GM23248 (cell line): Measurements from ENCODE around the gene TAAR5.

Source experiments
- EZH2 ChIP-seq: fragments of 200-600 bp; sonication (generic); IDR thresholded peaks from 2 replicates; pipeline ENCODE4 v1.6.1; 2018; ENCODE audit warnings: antibody characterized with exemption, mild to moderate bottlenecking; ENCODE audit not compliant: insufficient read depth, poor library complexity, severe bottlenecking
- EZH2phosphoT487 ChIP-seq: fragments of 200-600 bp; sonication (generic); IDR thresholded peaks from 2 replicates; pipeline ENCODE4 v1.6.1; 2018; ENCODE audit warnings: antibody characterized with exemption, moderate library complexity, mild to moderate bottlenecking, low read depth; ENCODE audit not compliant: insufficient read depth

DNA sequence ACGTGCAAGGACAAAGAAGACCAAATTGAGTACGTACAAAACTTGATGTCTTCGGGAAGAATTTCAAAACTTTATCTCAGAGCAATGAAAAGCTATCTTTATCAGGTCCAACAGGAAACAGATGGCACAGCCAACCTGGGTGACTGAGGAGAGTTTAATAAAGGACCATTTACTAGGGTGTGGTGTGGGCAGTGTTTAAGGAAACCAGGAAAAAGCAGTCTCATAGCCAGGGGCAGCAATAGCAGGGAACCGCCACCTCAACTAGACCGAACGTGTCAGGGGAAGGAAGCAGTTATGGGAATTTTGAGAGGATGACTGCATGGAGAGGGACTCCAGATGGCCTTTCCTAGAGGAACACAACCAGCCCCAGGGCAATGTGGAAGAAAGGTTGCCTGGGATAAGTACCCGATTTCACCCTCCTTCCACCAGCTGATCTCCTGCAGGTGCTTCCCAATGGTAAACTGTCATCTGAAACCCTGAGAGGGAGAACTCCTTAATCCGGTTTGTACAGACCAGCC is 15.2 kb upstream of the TAAR5 start:
- no peak for TF ChIP-seq EZH2
- TF ChIP-seq EZH2phosphoT487: no peak
